ENCODE measurements around the gene NQO1. TPM values are rescaled to one million over a fixed set of nuclear protein-coding genes. Genes with fewer than 3 reads are reported as not detected.
"Not testable (repeated sequence)": the region's sequence is repeated elsewhere in the genome, so short reads cannot be mapped to it uniquely, and the experiment has no call there.

NQO1 gene
- total RNA-seq, 4 donors from 2014 or later = 42.4 to 311 (median 144) TPM

DNA sequence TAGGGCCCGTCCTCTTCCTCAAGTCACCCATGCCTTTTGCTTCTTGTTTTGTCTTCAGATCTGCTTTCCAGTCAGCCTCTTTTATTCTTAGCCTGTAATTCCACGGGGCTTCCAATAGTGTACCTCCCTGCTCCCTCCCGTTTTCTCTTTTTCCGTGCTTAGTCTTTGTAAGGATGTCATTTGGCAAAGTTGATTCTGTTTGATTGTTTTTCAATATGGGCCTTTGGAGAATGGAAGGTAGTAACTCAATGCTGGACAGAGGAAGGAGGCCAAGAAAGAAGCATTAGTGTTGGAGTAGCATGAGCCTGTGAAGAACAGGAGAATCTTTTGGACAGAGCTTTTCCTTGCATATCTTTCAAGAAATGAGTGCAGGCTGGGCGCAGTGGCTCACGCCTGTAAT lies 42.3 kb upstream of the NQO1 start:
- no peak overlapping the region for H3K27ac ChIP-seq
- no peaks in the 10 kb centered on the region for H3K27me3 ChIP-seq
- no peaks in the 10 kb centered on the region for H3K9me3 ChIP-seq
- peaks cover 0 to 16% (median 5%) of the 10 kb centered on the region in 4 donors for H3K4me1 ChIP-seq
- no peak for DNase-seq
- H3K36me3 ChIP-seq = no peaks in the 10 kb centered on the region
- TF ChIP-seq POLR2A (IDR thresholded peaks at IDR 0.05) = no peak
- H3K4me3 ChIP-seq = no peak overlapping the region

DNA sequence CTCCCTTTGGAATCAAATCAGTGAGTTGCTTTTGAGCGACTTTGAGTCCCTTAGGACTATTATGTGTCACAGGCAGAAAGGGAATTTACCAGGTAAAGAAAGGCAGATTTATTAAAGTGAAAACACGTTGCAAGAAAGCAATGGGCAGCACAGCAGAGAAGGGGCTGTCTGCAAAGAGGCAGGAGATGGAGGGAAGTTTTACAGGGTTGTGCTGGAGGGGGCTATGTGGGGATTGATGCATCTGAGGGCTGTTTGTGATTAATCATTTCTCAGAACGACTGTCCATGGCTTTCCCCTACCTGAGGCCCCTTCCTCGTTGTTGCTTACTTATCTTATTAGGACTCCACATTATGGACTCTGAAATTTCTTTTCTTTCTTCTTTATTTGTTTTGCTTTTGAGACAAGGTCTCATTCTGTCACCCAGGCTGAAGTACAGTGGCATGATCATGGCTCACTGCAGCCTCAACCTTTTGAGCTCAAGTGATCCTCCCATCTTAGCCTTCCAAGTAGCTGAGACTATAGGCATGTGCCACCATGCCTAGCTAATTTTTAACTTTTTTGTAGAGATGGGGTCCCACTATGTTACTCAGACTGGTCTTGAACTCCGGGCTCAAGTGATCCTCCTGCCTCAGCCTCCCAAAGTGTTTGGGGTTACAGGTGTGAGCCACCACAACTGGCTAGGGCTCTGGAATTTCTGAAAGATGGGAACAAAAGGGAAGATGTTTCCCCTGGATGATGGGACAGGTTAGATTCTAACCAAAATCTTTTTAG lies 41.3 kb upstream of the NQO1 start:
- Histone ChIP-seq H3K27me3 (no peaks in the 10 kb centered on the region), H3K9me3 (no peaks in the 10 kb centered on the region), H3K27ac (no peak overlapping the region), H3K36me3 (no peaks in the 10 kb centered on the region), H3K4me3 (no peak overlapping the region), H3K4me1 (peaks cover 0 to 16% (median 3%) of the 10 kb centered on the region in 4 donors)
- TF ChIP-seq POLR2A (IDR thresholded peaks at IDR 0.05) = no peak
- TF ChIP-seq, protein P1, sequence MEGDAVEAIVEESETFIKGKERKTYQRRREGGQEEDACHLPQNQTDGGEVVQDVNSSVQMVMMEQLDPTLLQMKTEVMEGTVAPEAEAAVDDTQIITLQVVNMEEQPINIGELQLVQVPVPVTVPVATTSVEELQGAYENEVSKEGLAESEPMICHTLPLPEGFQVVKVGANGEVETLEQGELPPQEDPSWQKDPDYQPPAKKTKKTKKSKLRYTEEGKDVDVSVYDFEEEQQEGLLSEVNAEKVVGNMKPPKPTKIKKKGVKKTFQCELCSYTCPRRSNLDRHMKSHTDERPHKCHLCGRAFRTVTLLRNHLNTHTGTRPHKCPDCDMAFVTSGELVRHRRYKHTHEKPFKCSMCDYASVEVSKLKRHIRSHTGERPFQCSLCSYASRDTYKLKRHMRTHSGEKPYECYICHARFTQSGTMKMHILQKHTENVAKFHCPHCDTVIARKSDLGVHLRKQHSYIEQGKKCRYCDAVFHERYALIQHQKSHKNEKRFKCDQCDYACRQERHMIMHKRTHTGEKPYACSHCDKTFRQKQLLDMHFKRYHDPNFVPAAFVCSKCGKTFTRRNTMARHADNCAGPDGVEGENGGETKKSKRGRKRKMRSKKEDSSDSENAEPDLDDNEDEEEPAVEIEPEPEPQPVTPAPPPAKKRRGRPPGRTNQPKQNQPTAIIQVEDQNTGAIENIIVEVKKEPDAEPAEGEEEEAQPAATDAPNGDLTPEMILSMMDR (IDR thresholded peaks at IDR 0.05) = no peak
- DNase-seq = no peak

DNA sequence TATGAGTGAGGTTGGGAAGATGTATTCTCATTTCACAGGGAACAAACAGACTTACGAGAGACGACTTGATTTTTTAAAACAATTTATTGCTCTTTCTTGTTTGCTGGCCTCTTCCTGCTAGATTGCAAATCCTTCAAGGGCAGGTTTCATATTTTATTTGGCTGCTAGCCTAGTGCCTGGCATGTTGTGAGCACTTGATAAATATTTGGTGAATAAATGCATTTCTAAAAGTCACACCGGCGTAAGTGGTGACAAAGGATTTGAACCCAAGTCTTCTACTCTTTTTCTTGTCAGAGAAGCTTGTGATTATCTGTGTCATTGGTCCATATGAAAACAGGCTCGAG lies 37.2 kb upstream of the NQO1 start:
- no peaks in the 10 kb centered on the region for H3K36me3 ChIP-seq
- peaks cover 0 to 14% (median 3%) of the 10 kb centered on the region in 4 donors for H3K4me1 ChIP-seq
- H3K4me3 ChIP-seq = peak overlapping the region in 2 of 4 donors; percentile 92 to 95
- TF ChIP-seq POLR2A (IDR thresholded peaks at IDR 0.05) = no peak
- TF ChIP-seq, protein P1 (IDR thresholded peaks at IDR 0.05) = no peak
- H3K9me3 ChIP-seq = no peaks in the 10 kb centered on the region
- peak overlapping the region in 3 of 4 donors; percentile 87 to 91 (median 89) for H3K27ac ChIP-seq
- no peak for DNase-seq
- no peaks in the 10 kb centered on the region for H3K27me3 ChIP-seq

DNA sequence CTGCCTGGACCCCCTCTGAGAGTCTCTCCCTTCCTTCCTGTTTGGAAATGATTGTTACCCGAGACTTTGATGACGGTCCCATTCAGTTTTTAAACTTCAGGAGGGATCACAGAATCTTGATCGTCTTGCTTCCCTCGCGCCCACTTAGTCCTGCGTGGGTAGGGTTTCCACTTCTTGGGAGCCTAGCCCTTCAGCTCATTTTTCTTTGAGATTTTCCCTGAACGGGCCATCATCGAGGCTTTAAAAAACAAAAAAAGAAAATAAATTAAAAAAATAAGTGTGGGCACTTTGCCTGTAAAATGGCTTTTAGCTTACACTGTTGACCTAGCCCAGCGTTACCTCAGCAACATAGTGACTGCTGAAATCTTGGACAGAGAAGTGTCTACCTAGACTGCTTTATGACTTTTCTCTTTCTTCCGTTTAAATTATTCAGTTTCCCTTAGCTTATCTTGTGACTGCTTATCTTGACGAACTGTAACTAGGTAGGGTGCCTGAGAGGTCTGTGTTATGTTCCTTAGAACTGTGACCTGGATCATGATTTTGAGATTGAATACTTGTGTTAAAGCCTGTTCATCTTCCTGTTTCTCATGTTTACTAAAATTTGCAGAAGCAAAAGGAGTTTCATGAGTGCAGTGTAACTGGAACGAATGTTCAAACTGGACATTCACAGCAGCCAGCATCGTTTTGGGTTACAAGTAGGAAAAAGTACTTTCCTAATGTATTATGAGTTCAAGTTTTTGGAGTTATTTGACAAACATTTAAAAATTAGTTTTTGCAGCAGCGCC lies 36.6 kb upstream of the NQO1 start:
- Histone ChIP-seq H3K4me1 (peaks cover 0 to 14% (median 3%) of the 10 kb centered on the region in 4 donors), H3K27me3 (no peaks in the 10 kb centered on the region), H3K36me3 (no peaks in the 10 kb centered on the region), H3K27ac (peak overlapping the region; percentile 87 to 93 (median 90)), H3K9me3 (no peaks in the 10 kb centered on the region), H3K4me3 (peak overlapping the region; percentile 78 to 95 (median 90))
- no peak for TF ChIP-seq POLR2A (IDR thresholded peaks at IDR 0.05)
- TF ChIP-seq, protein P1 (IDR thresholded peaks at IDR 0.05) = no peak
- DNase-seq = no peak

DNA sequence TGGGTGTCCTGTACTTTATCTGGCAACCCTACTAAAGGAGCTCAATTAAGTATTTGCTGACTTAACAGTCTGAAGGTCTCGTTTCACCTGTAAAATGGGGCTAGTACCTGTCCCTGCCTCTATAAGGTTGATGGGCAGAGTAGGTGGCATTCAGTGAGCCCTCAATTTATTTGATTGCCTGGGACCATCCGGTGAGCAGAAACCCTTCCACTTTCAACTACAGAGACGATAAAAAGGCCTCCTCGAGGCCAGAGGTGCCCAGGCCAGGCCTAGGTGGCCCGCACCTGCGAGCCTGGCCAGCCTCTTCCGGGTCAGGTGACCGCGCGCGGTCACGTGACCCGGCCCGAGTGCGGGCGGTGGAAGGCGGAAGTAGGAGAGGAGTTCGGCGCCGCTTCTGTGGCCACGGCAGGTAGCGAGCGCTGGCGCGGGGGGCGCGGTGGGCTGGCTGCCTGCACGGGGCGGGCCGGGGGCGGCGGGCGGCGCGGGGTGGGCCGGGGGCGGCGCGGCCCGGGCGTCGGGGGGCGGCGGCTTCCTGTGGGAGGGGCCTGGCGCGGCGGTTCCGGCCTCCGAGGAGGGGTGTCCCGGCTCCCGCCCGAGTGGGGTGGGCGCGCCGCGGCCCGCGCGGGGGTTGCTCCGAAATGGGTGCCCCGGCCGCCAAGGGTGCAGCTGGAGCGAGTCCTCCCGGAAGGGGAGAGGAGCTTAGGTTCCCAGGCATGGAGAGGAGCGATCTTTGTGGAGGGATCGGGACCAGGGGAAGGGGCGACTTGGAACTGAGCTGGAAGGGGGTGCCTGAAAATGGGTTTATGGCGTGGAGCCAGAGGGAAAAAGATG lies 35.8 kb upstream of the NQO1 start, which contains the start of gene WWP2:
Gene WWP2 (plus strand): TSS at position 350 of the 831 bp plus-strand sequence. CDS start 24,679 bp downstream, outside the sequence.
- Histone ChIP-seq H3K27me3 (no peaks in the 10 kb centered on the region), H3K36me3 (no peaks in the 10 kb centered on the region), H3K4me3 (peak within 1 kb of the TSS; percentile 78 to 95 (median 90)), H3K4me1 (peaks cover 0 to 14% (median 3%) of the 10 kb centered on the region in 4 donors), H3K27ac (peak within 1 kb of the TSS; percentile 87 to 93 (median 90)), H3K9me3 (no peaks in the 10 kb centered on the region)
- DNase-seq = peak; percentile 74 to 89 (median 89)
- TF ChIP-seq, protein P1 (IDR thresholded peaks at IDR 0.05) = peak in 3 of 6 experiments; percentile 7 to 25 (median 8)
- peak; percentile 81 to 82 for TF ChIP-seq POLR2A (IDR thresholded peaks at IDR 0.05)

DNA sequence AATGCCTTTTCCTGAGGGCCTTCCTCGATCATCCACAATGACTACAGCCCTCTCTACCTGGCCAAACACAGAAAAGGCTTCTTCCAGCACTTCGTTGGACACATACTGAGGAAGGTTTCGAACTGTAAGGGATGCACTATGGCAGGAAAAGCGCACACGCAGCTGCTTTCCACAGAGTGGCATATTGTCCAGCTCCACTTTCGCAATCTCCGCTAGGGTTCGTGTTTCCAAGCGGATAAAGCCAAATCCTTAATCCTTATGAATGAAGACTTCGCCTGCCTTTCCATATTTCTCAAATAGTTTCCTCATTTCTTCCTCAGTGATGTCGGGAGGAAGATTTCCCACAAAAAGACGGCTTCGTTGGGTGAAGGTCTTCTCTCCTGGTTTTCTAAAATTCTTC lies 31.0 kb upstream of the NQO1 start:
- H3K36me3 ChIP-seq, H3K27me3 ChIP-seq, DNase-seq, H3K4me3 ChIP-seq, H3K9me3 ChIP-seq, H3K27ac ChIP-seq: not testable (repeated sequence)
- H3K4me1 ChIP-seq = peaks cover 0 to 24% (median 9%) of the 10 kb centered on the region in 4 donors
